Activated T-cell treated with anti-CD3 and anti-CD28 coated beads, Interleukin-2, amount 50 U/mL, for 1 hour (primary cell): ENCODE data around the gene USP28.

Experiments used
- DNase-seq: peaks from one replicate; pipeline ENCODE4 v3.0.0-alpha.2; 2020

The USP28 gene

GRCh38 chr11:113876074-113876797 is 864 bp upstream of the USP28 start:
- no peak for DNase-seq

GRCh38 chr11:113874581-113875233 is 665 bp downstream of the USP28 start:
- DNase-seq, result peak; percentile 19

GRCh38 chr11:113874096-113874495 is 1.3 kb downstream of the USP28 start:
- DNase-seq, result no peak

- DNase-seq, result no peak
Measured at GRCh38 chr11:113873236-113873626, 2.1 kb downstream of the USP28 start.

DNA sequence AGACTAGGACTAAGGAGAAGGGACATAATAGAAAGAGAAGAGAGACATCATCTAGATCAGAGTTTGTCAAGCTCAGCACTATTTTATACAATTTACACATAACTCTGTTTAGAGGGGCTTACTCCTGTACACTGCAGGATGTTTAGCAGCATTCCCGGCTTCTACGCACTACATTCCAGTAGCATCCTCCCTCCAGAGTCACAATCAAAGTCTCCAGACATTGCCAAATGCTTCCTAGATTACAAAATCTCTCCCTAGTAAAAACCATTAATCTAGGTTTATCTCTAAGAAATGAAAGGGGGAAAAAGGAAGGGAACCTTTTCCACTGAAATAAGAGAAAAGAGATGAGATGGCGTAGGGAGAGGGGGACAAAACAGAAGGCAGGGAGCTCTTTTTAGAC is 4.0 kb downstream of the USP28 start:
- no peak for DNase-seq

DNA sequence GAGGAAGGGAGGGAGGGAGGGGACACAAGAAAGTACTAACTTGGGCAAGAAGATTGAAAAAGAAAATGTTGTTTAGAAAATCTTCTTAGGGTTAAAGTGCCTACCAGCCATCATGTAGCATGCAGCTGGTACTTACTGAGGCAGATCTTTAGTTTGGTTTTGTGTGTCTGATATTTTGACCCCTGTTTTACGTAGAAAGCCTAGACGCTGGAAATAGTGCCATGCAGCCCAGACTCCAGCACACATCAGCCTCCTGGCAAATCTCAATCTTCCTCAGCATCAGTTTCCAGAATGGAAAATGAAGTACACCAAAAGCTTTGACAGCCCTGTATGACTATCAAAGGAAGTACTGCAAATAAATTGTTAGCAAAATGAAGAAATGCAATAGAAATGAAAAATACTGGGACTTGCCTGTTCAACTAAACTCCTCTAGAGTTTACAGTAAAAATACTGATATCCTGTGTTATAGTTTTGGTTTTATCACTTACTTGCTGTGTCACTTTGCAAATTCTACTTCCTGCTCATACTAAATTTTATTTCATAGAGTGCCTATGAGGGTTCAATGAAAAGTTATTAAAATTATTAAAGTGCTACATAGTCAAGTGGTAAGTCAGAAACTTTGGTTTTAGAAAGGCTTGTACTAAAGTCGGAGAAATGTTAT is 7.4 kb downstream of the USP28 start:
- no peak for DNase-seq

GRCh38 chr11:113865873-113866272 is 9.5 kb downstream of the USP28 start:
- no peak for DNase-seq

- DNase-seq, result no peak
Measured at GRCh38 chr11:113864410-113864809, 11.0 kb downstream of the USP28 start.

- no peak for DNase-seq
Measured at GRCh38 chr11:113862435-113862834, 12.9 kb downstream of the USP28 start.

DNA sequence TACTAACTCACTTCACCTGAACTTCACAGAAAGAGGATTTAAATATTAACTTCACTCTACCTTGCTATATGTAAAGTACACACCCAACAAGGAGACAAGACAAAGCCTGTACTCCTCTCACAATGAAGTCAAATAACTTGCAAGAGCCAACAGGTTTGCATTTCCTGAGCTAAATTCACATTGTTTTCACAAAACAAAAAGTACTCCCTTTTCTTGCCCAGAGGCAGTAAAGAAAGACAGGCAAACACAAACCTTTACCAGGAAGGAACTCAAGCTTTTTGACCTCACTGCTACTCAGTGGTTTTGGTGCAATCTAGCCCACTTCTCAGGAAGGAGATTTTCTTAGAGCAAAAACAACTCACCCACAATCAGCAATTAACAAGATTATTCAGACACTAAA is 15.7 kb downstream of the USP28 start:
- no peak for DNase-seq

- DNase-seq, result no peak
Measured at GRCh38 chr11:113856966-113857759, 18.2 kb downstream of the USP28 start.

DNA sequence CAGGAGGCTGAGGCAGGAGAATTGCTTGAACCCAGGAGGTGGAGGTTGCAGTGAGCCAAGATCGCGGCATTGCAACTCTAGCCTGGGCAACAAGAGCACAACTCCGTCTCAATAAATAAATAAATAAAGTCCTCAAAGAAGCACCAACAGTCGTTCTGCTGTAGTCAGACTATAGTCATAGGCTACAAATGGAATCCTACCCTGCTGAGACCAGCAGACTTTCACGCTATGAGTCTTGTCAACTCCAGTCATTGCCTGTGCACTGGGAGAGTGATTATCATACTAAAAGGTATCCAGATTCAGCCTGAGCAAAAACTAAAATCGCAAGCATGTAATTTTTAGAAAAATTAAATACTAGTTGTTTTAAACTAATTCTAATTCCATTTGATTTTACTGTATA is 19.6 kb downstream of the USP28 start:
- no peak for DNase-seq

- DNase-seq, result no peak
Measured at GRCh38 chr11:113850188-113850587, 25.2 kb downstream of the USP28 start.

GRCh38 chr11:113849713-113850112 is 25.7 kb downstream of the USP28 start:
- no peak for DNase-seq

GRCh38 chr11:113847580-113847979 is 27.8 kb downstream of the USP28 start:
- no peak for DNase-seq

- no peak for DNase-seq
Measured at GRCh38 chr11:113847111-113847510, 28.3 kb downstream of the USP28 start.

DNA sequence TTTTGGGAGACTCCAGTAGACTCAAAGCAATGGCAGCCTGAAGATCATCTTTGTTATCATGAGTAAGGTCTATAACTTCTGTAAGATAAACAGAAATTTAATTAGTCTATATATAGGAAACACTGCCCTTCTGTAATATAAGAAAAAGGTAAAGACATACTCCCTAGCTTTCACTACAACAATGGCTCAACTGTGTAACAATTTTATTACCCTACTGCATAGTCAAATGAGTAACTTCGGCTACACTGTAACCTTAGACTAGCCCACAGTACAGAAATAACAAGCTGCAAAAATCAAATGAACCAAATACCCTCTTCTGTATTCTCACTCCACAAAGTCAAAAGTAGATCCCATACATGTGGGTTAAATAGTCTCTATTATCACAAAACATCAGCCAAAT is 33.7 kb downstream of the USP28 start:
- DNase-seq, result no peak

DNA sequence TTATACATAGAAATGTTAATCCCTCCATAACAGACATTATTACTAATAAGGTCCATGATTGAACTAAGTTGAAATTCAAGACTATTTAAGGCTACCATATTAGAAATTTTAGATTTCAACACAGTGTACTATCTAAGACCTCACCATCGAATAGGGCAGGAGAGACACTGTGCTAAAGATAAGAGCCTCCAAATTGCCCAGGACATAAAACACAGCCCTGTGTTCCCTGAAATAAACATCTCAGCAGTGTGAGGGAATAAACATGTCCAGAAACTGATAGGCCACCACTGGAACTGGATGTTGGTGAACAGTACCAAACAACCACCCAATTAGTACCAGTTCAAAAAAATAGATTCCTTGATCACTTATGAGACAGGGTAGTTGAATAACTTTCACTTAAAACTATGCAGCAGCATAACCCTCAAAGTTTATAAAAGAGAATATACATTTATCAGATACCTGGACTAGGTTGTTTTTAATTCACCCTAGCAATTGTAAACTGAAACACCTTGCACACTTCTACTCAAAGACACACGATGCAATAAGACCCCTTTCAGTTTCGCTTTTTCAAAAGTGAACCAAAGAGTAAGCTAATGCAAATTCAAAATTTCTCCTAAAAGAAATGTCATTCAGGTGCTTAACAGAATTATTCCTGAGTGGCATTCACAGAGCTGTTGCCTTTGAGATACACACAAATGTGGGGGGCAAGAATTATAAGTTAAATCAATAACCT is 34.3 kb downstream of the USP28 start:
- no peak for DNase-seq

- DNase-seq, result no peak
Measured at GRCh38 chr11:113839842-113840241, 35.5 kb downstream of the USP28 start.

DNA sequence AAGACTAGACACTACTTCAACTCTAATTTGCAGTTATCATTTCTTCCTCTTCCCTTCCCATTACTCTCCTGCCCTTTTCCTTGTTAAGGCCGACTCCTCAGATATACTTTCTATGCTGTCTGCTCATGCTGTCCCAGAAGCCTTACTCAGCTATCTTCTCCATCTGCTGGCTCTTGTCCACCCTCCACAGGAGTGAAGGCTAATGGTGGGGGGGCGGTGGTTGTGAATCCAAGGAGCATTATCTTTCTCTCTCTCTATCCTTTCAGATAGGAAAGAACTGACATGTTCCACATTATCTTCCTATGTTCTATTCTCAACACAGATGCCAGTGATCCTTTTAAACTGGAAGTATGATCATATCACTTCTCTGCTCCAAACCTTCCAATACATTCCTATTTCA is 37.4 kb downstream of the USP28 start:
- no peak for DNase-seq

- DNase-seq, result no peak
Measured at GRCh38 chr11:113835306-113835705, 40.1 kb downstream of the USP28 start.

DNA sequence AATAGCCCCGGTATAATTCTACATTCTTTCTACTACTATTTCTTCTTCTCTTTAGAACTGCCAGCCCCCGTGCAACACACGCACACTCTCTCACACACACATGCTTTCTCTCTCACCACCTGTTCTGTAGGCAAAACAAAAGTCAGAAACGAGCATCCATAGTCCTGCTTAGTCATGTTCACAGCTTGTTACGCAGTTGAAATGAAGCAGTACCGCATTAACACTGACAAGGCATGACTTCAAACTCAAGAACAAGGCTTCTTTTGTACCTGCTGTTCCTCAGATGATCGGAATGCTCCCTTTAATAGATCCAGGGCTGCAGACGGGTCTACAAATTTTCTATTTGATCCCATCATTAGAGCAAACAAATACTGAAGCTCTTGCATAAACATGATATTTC is 42.2 kb downstream of the USP28 start:
- DNase-seq, result no peak

DNA sequence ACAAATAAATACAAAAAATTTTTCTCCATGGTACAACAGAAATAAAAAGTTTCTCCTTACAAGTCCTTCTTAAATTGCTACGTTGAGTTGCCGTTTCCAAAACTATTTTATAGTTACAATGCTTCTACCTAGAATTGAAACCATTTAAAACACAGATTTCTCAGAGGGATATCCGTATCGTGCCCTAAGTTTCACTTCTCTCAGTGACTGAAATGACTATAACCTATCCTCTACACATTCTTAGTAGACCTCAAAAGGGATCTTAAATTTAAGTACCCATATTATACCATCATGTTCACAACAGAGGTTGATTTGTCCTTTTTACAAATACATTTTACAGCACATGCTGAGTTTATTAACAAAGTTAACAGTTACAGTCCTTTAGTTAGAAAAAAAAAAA is 44.1 kb downstream of the USP28 start:
- no peak for DNase-seq
